Smooth muscle cell (in vitro differentiated cells): ENCODE measurements around the gene MTHFD1L. TPM values are rescaled to one million over a fixed set of nuclear protein-coding genes. Genes with fewer than 3 reads are reported as not detected.

Source experiments
- DNase-seq: peaks from one replicate; lab custom pipeline; 2025; ENCODE audit not compliant: unreplicated experiment; lab: John Stamatoyannopoulos, UW
- H2AFZ ChIP-seq: fragments of 200-600 bp; sonication (generic); 2 replicates; pipeline ENCODE4 v1.6.0; 2016; ENCODE audit warnings: antibody characterized with exemption, low read depth, mild to moderate bottlenecking
- H3F3A ChIP-seq: fragments of 200-600 bp; sonication (generic); 2 replicates; pipeline ENCODE4 v1.6.0; 2017; ENCODE audit warnings: antibody characterized with exemption, low read depth
- H3K27ac ChIP-seq: fragments of 200-600 bp; sonication (generic); 2 replicates; pipeline ENCODE4 v1.5.1; 2016; ENCODE audit warnings: low read depth, mild to moderate bottlenecking
- H3K27me3 ChIP-seq: fragments of 200-600 bp; sonication (generic); 2 replicates; pipeline ENCODE4 v1.6.1; 2016; ENCODE audit warnings: low read depth, mild to moderate bottlenecking
- H3K36me3 ChIP-seq: fragments of 200-600 bp; sonication (generic); 2 replicates; pipeline ENCODE4 v1.5.1; 2016; ENCODE audit warnings: low read depth
- H3K4me1 ChIP-seq: fragments of 200-600 bp; sonication (generic); 2 replicates; pipeline ENCODE4 v1.5.1; 2016; ENCODE audit warnings: low read depth
- H3K4me2 ChIP-seq: fragments of 200-600 bp; sonication (generic); 2 replicates; pipeline ENCODE4 v1.6.0; 2016; ENCODE audit warnings: mild to moderate bottlenecking
- H3K4me3 ChIP-seq: fragments of 200-600 bp; sonication (generic); 2 replicates; pipeline ENCODE4 v1.5.1; 2016; ENCODE audit warnings: mild to moderate bottlenecking
- H3K79me2 ChIP-seq: fragments of 200-600 bp; sonication (generic); 2 replicates; pipeline ENCODE4 v1.6.0; 2016; ENCODE audit warnings: low read depth, mild to moderate bottlenecking
- H3K9ac ChIP-seq: fragments of 200-600 bp; sonication (generic); 2 replicates; pipeline ENCODE4 v1.6.0; 2016; ENCODE audit warnings: low read depth
- H3K9me3 ChIP-seq: fragments of 200-600 bp; sonication (generic); replicated peaks from 2 replicates; pipeline ENCODE4 v1.5.1; 2016; ENCODE audit warnings: low read depth
- H4K20me1 ChIP-seq: fragments of 200-600 bp; sonication (generic); 2 replicates; pipeline ENCODE4 v1.6.0; 2016; ENCODE audit warnings: low read depth
- WGBS: methylation state at CpG from one replicate; pipeline ENCODE4 v1.1.7; 2016; ENCODE audit warnings: low lambda C conversion rate; 5-methylcytosine and 5-hydroxymethylcytosine counted together
- polyA plus RNA-seq: library from polyadenylated mRNA; unstranded; fragments of >200 nt; fragmentation: Nextera tagmentation; extraction: Ambion mirVana; gene quantifications from 2 replicates; pipeline ENCODE4 v1.2.1, GENCODE V29; 2016
- total RNA-seq: library from RNA; depleted of rRNA; stranded (reverse); fragments of >200 nt; gene quantifications from 2 replicates; pipeline ENCODE4 v1.2.3, GENCODE V29; 2014
- TF ChIP-seq, protein P1 (sequence below): fragments of 200-600 bp; sonication (generic); IDR thresholded peaks from 2 replicates; pipeline ENCODE4 v1.5.1; 2017; ENCODE audit warnings: borderline replicate concordance, mild to moderate bottlenecking, antibody characterized with exemption; ENCODE audit not compliant: insufficient read depth, poor library complexity, severe bottlenecking

Gene MTHFD1L
- total and polyA plus RNA-seq, 2 experiments from 2014 or later, result 35.9 to 46.2 TPM

DNA sequence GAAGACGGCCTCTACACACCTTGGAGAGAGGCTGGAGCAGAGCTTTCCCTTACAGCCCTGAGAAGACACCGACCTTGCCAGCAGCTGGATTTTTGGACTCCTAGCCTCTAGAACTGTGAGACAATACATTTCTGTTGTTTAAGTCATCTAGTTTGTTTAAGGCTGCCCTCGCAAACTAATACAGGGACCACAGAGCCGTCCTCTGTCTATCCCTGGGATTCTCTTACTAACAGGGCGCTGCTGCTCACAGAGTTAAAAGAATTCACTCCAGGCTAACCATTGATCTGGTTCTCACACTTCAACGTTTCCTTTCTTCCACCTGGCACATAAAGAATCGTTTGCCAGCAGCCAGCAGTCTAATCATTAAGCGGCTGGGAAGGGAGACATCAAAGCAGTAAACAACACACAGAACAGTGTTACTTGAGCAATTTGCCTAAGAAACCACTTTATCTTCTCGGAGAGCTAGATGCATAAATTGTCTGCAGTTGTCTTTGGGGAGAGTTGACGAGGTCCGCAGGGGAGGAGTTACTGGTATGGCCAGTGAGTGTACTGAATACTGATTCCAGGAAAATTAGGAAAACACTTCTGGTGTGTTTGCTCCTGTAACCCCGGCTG is 270.7 kb downstream of the MTHFD1L start:
- Histone ChIP-seq H4K20me1 (no peaks in the 10 kb centered on the region), H3K79me2 (no peaks in the 10 kb centered on the region), H3K4me3 (no peak overlapping the region), H3K36me3 (no peaks in the 10 kb centered on the region), H3K27me3 (no peaks in the 10 kb centered on the region), H3F3A (no peaks in the 10 kb centered on the region), H3K9ac (no peak overlapping the region), H3K9me3 (no peaks in the 10 kb centered on the region), H3K4me2 (no peak overlapping the region), H3K27ac (no peak overlapping the region), H2AFZ (peak overlapping the region; percentile 1), H3K4me1 (no peaks in the 10 kb centered on the region)
- whole genome bisulfite sequencing, result 43% methylated on average over 12 of the region's 12 CpGs
- TF ChIP-seq, protein P1, sequence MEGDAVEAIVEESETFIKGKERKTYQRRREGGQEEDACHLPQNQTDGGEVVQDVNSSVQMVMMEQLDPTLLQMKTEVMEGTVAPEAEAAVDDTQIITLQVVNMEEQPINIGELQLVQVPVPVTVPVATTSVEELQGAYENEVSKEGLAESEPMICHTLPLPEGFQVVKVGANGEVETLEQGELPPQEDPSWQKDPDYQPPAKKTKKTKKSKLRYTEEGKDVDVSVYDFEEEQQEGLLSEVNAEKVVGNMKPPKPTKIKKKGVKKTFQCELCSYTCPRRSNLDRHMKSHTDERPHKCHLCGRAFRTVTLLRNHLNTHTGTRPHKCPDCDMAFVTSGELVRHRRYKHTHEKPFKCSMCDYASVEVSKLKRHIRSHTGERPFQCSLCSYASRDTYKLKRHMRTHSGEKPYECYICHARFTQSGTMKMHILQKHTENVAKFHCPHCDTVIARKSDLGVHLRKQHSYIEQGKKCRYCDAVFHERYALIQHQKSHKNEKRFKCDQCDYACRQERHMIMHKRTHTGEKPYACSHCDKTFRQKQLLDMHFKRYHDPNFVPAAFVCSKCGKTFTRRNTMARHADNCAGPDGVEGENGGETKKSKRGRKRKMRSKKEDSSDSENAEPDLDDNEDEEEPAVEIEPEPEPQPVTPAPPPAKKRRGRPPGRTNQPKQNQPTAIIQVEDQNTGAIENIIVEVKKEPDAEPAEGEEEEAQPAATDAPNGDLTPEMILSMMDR, result no peak
- DNase-seq, result no peak

DNA sequence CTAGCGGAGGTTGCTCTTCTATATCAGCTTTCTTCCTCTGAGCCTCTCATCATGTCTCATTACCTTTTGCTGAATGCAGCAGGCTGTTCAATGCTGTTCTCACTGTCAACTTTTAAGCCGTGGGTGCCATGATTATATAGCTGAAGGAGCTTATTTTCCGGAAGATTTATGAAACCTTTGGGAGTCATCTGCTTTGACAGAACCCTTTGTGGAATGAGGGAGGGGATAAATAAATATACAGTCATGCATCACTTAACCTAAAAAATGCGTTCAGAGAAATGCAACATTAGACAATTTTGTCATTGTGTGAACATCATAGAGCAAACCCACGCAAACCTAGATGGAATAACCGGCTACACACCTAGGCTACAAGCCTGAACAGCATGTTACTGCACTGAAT is 272.0 kb downstream of the MTHFD1L start:
- H3K4me2 ChIP-seq, result no peak overlapping the region
- H2AFZ ChIP-seq, result no peak overlapping the region
- no peak for DNase-seq
- peaks cover 4% of the 10 kb centered on the region for H3K4me1 ChIP-seq
- H3K9me3 ChIP-seq, result no peaks in the 10 kb centered on the region
- 74% methylated on average over 6 of the region's 6 CpGs for WGBS
- H3K79me2 ChIP-seq, result no peaks in the 10 kb centered on the region
- H3K9ac ChIP-seq, result no peak overlapping the region
- H3K27me3 ChIP-seq, result no peaks in the 10 kb centered on the region
- no peak overlapping the region for H3K27ac ChIP-seq
- TF ChIP-seq, protein P1, result no peak
- H4K20me1 ChIP-seq, result no peaks in the 10 kb centered on the region
- H3F3A ChIP-seq, result no peaks in the 10 kb centered on the region
- no peaks in the 10 kb centered on the region for H3K36me3 ChIP-seq
- no peak overlapping the region for H3K4me3 ChIP-seq

DNA sequence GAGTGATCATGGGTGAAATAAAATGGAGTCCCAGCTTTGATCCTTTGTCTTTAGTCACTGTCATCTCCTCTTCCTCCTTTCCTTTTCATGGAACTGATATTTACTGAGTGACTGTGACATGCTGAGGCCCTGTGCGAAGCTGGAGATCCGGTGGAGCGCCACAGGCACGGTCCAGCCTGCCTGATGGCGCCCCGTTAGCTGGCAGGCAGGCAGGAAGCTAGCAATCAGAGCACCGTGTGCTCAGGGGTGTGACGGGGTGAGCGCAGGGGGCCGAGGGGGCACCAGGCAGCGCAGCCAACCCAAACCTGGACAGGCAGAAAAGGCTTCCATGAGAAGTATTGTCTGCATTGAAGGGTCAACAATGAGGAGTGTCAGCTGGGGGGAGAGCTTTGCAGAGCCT is 274.0 kb downstream of the MTHFD1L start:
- H3F3A ChIP-seq, result no peaks in the 10 kb centered on the region
- H3K79me2 ChIP-seq, result no peaks in the 10 kb centered on the region
- no peak for DNase-seq
- no peak overlapping the region for H3K4me2 ChIP-seq
- no peaks in the 10 kb centered on the region for H3K36me3 ChIP-seq
- no peak overlapping the region for H3K27ac ChIP-seq
- H3K27me3 ChIP-seq, result no peaks in the 10 kb centered on the region
- H4K20me1 ChIP-seq, result no peaks in the 10 kb centered on the region
- no peak overlapping the region for H3K9ac ChIP-seq
- H3K4me3 ChIP-seq, result no peak overlapping the region
- 85% methylated on average over 11 of the region's 11 CpGs for WGBS
- TF ChIP-seq, protein P1, result no peak
- H3K9me3 ChIP-seq, result no peaks in the 10 kb centered on the region
- H3K4me1 ChIP-seq, result peaks cover 4% of the 10 kb centered on the region
- no peak overlapping the region for H2AFZ ChIP-seq

- TF ChIP-seq, protein P1, result no peak
- WGBS, result 96% methylated on average over 3 of the region's 3 CpGs
- no peaks in the 10 kb centered on the region for H4K20me1 ChIP-seq
- H3K9ac ChIP-seq, result no peak overlapping the region
- no peaks in the 10 kb centered on the region for H3F3A ChIP-seq
- no peak for DNase-seq
- H3K79me2 ChIP-seq, result no peaks in the 10 kb centered on the region
- no peak overlapping the region for H3K4me2 ChIP-seq
- H3K36me3 ChIP-seq, result no peaks in the 10 kb centered on the region
- no peaks in the 10 kb centered on the region for H3K27me3 ChIP-seq
- no peak overlapping the region for H2AFZ ChIP-seq
- no peak overlapping the region for H3K4me3 ChIP-seq
- H3K27ac ChIP-seq, result no peak overlapping the region
- H3K9me3 ChIP-seq, result no peaks in the 10 kb centered on the region
- peaks cover 4% of the 10 kb centered on the region for H3K4me1 ChIP-seq
These were observed 275.3 kb downstream of the MTHFD1L start for GRCh38 chr6:151140767-151141166.
